ENCODE data around the gene AGRN. TPM values are rescaled to one million over a fixed set of nuclear protein-coding genes. Genes with fewer than 3 reads are reported as not detected.
A peak's percentile ranks its signal among the peaks of the same experiment; 100 is the strongest.

Gene AGRN
- total RNA-seq, 1 donor from 2014 or later, result 479 TPM

- TF ChIP-seq CTCF (IDR thresholded peaks at IDR 0.05; ENCODE audit: insufficient read depth, low read length, poor library complexity, severe bottlenecking), result no peak
- DNase-seq (ENCODE audit: low read depth), result peak; percentile 82
- Histone ChIP-seq H3K27me3 (ENCODE audit: control insufficient read depth, insufficient read depth, low read length) (peaks cover 3% of the 10 kb centered on the region), H3K36me3 (ENCODE audit: control insufficient read depth, insufficient read depth, low read length) (no peaks in the 10 kb centered on the region), H3K4me3 (ENCODE audit: low read depth, low read length) (peak overlapping the region; percentile 10)
Observed at GRCh38 chr1:1079408-1080121, 59.6 kb downstream of the AGRN start.

GRCh38 chr1:1080122-1080757 is 60.3 kb downstream of the AGRN start:
- Histone ChIP-seq H3K36me3 (ENCODE audit: control insufficient read depth, insufficient read depth, low read length) (no peaks in the 10 kb centered on the region), H3K27me3 (ENCODE audit: control insufficient read depth, insufficient read depth, low read length) (no peaks in the 10 kb centered on the region), H3K4me3 (ENCODE audit: low read depth, low read length) (no peak overlapping the region)
- TF ChIP-seq CTCF (IDR thresholded peaks at IDR 0.05; ENCODE audit: insufficient read depth, low read length, poor library complexity, severe bottlenecking), result no peak
- no peak for DNase-seq (ENCODE audit: low read depth)

GRCh38 chr1:1080951-1081310 is 61.0 kb downstream of the AGRN start:
- TF ChIP-seq CTCF (IDR thresholded peaks at IDR 0.05; ENCODE audit: insufficient read depth, low read length, poor library complexity, severe bottlenecking), result no peak
- H3K27me3 ChIP-seq (ENCODE audit: control insufficient read depth, insufficient read depth, low read length), result no peaks in the 10 kb centered on the region
- H3K4me3 ChIP-seq (ENCODE audit: low read depth, low read length), result no peak overlapping the region
- no peaks in the 10 kb centered on the region for H3K36me3 ChIP-seq (ENCODE audit: control insufficient read depth, insufficient read depth, low read length)
- no peak for DNase-seq (ENCODE audit: low read depth)

- DNase-seq (ENCODE audit: low read depth), result no peak
- no peaks in the 10 kb centered on the region for H3K36me3 ChIP-seq (ENCODE audit: control insufficient read depth, insufficient read depth, low read length)
- H3K27me3 ChIP-seq (ENCODE audit: control insufficient read depth, insufficient read depth, low read length), result no peaks in the 10 kb centered on the region
- TF ChIP-seq CTCF (IDR thresholded peaks at IDR 0.05; ENCODE audit: insufficient read depth, low read length, poor library complexity, severe bottlenecking), result no peak
- no peak overlapping the region for H3K4me3 ChIP-seq (ENCODE audit: low read depth, low read length)
Observed at GRCh38 chr1:1081311-1082238, 61.7 kb downstream of the AGRN start.

GRCh38 chr1:1082239-1082775 is 62.4 kb downstream of the AGRN start:
- H3K36me3 ChIP-seq (ENCODE audit: control insufficient read depth, insufficient read depth, low read length), result no peaks in the 10 kb centered on the region

More at GRCh38 chr1:1082239-1082775, 62.4 kb downstream of the AGRN start:
- no peak for TF ChIP-seq CTCF (IDR thresholded peaks at IDR 0.05; ENCODE audit: insufficient read depth, low read length, poor library complexity, severe bottlenecking)
- no peaks in the 10 kb centered on the region for H3K27me3 ChIP-seq (ENCODE audit: control insufficient read depth, insufficient read depth, low read length)
- no peak for DNase-seq (ENCODE audit: low read depth)
- no peak overlapping the region for H3K4me3 ChIP-seq (ENCODE audit: low read depth, low read length)

Measured in kidney epithelial cell (primary cell).